ENCODE measurements around the gene OAS2. TPM values are rescaled to one million over a fixed set of nuclear protein-coding genes. Genes with fewer than 3 reads are reported as not detected.

The OAS2 gene, protein sequence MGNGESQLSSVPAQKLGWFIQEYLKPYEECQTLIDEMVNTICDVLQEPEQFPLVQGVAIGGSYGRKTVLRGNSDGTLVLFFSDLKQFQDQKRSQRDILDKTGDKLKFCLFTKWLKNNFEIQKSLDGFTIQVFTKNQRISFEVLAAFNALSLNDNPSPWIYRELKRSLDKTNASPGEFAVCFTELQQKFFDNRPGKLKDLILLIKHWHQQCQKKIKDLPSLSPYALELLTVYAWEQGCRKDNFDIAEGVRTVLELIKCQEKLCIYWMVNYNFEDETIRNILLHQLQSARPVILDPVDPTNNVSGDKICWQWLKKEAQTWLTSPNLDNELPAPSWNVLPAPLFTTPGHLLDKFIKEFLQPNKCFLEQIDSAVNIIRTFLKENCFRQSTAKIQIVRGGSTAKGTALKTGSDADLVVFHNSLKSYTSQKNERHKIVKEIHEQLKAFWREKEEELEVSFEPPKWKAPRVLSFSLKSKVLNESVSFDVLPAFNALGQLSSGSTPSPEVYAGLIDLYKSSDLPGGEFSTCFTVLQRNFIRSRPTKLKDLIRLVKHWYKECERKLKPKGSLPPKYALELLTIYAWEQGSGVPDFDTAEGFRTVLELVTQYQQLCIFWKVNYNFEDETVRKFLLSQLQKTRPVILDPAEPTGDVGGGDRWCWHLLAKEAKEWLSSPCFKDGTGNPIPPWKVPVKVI
- 2.0 and 3.7 TPM in 2 replicates for total RNA-seq (ENCODE audit: low replicate concordance)

DNA sequence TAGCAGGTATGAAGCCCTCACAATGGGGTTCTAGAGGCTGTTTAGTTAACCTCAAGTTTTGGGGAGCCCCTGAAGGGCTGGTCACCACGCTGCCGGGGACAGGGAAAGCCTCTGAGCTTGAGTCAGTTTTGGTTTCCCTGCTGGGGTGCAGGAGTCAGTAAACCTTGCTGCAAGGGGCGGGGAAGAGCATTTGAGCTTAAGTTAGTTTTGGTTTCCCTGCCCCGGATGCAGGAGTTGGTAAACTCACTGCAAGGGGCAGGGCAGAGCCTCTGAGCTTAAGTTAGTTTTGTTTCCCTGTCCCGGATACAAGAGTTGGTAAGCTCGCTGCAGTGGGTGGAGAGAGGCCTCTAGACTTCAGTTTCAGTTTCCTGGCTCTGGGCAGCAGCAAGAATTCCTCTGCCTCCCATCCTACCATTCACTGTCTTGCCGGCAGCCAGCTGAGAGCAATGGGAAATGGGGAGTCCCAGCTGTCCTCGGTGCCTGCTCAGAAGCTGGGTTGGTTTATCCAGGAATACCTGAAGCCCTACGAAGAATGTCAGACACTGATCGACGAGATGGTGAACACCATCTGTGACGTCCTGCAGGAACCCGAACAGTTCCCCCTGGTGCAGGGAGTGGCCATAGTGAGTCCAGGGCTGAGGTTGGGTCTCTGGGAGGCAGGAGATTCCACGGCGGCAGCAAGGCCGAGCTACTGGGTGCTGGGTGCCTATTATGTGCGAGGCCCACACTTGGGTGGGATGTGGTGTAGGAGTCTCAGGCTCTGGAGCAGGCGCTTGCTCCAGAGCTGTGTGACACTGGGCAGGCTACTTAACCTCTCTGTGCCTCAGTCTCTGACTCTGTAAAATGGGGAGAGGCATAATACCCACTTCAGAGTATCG lies at the start of gene OAS2:
TSS of gene OAS2 (plus strand) at position 357 of the 878 bp plus-strand sequence. CDS start at position 447, 90 bp downstream.
- DNase-seq (ENCODE audit: low read depth): peak; percentile 83
- TF ChIP-seq, protein P1, sequence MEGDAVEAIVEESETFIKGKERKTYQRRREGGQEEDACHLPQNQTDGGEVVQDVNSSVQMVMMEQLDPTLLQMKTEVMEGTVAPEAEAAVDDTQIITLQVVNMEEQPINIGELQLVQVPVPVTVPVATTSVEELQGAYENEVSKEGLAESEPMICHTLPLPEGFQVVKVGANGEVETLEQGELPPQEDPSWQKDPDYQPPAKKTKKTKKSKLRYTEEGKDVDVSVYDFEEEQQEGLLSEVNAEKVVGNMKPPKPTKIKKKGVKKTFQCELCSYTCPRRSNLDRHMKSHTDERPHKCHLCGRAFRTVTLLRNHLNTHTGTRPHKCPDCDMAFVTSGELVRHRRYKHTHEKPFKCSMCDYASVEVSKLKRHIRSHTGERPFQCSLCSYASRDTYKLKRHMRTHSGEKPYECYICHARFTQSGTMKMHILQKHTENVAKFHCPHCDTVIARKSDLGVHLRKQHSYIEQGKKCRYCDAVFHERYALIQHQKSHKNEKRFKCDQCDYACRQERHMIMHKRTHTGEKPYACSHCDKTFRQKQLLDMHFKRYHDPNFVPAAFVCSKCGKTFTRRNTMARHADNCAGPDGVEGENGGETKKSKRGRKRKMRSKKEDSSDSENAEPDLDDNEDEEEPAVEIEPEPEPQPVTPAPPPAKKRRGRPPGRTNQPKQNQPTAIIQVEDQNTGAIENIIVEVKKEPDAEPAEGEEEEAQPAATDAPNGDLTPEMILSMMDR (IDR thresholded peaks at IDR 0.05; ENCODE audit: insufficient read depth, low read length): no peak
- H3K4me3 ChIP-seq (ENCODE audit: low read depth, low read length): peak within 1 kb of the TSS; percentile 57

GRCh38 chr12:112928978-112929377 lies 49.3 kb upstream of the OAS2 start:
- TF ChIP-seq, protein P1 (IDR thresholded peaks at IDR 0.05; ENCODE audit: insufficient read depth, low read length): no peak
- H3K4me3 ChIP-seq (ENCODE audit: low read depth, low read length): no peak overlapping the region
- DNase-seq (ENCODE audit: low read depth): no peak

DNA sequence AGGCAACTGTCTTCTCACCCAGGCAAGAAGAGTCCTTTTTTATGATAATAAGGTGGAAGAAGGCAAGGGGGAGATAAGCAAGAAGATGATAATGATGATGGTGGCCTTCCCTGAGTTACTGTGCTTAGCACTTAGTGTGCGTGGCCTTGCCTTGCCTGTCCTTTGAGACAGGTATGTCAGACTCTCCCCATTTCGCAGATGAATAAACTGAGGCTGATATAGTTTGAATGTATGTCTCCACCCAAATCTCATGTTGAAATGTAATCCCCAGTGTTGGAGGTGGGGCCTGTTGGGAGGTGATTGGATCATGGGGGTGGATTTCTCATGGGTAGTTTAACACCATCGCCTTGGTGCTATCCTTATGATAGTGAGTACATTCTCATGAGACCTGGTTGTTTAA lies 48.6 kb upstream of the OAS2 start:
- H3K4me3 ChIP-seq (ENCODE audit: low read depth, low read length): no peak overlapping the region
- DNase-seq (ENCODE audit: low read depth): no peak
- TF ChIP-seq, protein P1 (IDR thresholded peaks at IDR 0.05; ENCODE audit: insufficient read depth, low read length): no peak

GRCh38 chr12:112930350-112930749 lies 48.0 kb upstream of the OAS2 start:
- no peak overlapping the region for H3K4me3 ChIP-seq (ENCODE audit: low read depth, low read length)
- DNase-seq (ENCODE audit: low read depth): no peak
- TF ChIP-seq, protein P1 (IDR thresholded peaks at IDR 0.05; ENCODE audit: insufficient read depth, low read length): no peak

DNA sequence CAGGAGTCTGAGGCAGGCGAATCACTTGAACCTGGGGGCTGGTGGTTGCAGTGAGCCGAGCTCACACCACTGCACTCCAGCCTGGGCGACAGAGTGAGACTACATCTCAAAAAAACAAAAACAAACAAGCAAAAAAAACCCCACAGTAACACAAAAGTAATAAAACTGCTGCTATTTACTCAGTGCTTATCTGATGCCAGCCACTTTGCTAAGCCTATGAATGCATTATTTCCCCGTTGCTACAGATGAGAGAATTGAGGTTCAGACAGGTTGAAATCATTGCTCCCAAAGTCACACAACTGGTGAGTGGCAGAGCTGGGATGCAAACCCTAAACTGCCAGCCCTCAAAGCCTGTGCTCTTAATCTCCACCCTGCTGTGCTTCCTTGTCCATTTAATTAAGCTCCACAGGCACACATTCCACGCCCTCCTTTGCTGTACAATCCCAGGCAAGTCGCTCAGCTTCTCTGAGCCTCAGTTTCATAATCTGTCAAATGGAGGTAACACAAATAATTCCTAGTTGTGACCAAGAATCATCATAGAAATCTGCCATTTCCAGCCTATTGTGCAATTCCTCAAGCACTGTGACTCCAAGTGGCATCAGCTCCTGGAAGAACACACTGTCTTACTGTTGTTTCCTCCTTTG lies 45.7 kb upstream of the OAS2 start:
- no peak for DNase-seq (ENCODE audit: low read depth)
- TF ChIP-seq, protein P1 (IDR thresholded peaks at IDR 0.05; ENCODE audit: insufficient read depth, low read length): no peak
- no peak overlapping the region for H3K4me3 ChIP-seq (ENCODE audit: low read depth, low read length)

GRCh38 chr12:112933129-112933505 lies 45.2 kb upstream of the OAS2 start:
- TF ChIP-seq, protein P1 (IDR thresholded peaks at IDR 0.05; ENCODE audit: insufficient read depth, low read length): no peak
- no peak for DNase-seq (ENCODE audit: low read depth)
- H3K4me3 ChIP-seq (ENCODE audit: low read depth, low read length): no peak overlapping the region
